ENCODE results near the gene CACNA1C.
"Not testable (repeated sequence)": the region's sequence is repeated elsewhere in the genome, so short reads cannot be mapped to it uniquely, and the experiment has no call there.

CACNA1C gene

GRCh38 chr12:2488596-2488995, 435.8 kb downstream of the CACNA1C start:
- DNase-seq (ENCODE audit: low spot score) = no peak

- DNase-seq (ENCODE audit: low spot score) = no peak
These were observed 436.5 kb downstream of the CACNA1C start for GRCh38 chr12:2489275-2489674.

GRCh38 chr12:2490831-2491230, 438.0 kb downstream of the CACNA1C start:
- no peak for DNase-seq (ENCODE audit: low spot score)

- DNase-seq (ENCODE audit: low spot score) = not testable (repeated sequence)
These were observed 438.6 kb downstream of the CACNA1C start for GRCh38 chr12:2491349-2491748.

- DNase-seq (ENCODE audit: low spot score) = no peak
These were observed 439.4 kb downstream of the CACNA1C start for GRCh38 chr12:2492236-2492635.

GRCh38 chr12:2493086-2493485, 440.3 kb downstream of the CACNA1C start:
- no peak for DNase-seq (ENCODE audit: low spot score)

- no peak for DNase-seq (ENCODE audit: low spot score)
These were observed 441.9 kb downstream of the CACNA1C start for GRCh38 chr12:2494486-2495192.

GRCh38 chr12:2495417-2496112, 442.8 kb downstream of the CACNA1C start:
- no peak for DNase-seq (ENCODE audit: low spot score)

GRCh38 chr12:2498964-2499500, 446.2 kb downstream of the CACNA1C start:
- DNase-seq (ENCODE audit: low spot score) = no peak

- no peak for DNase-seq (ENCODE audit: low spot score)
These were observed 448.8 kb downstream of the CACNA1C start for GRCh38 chr12:2501464-2502191.

- DNase-seq (ENCODE audit: low spot score) = no peak
These were observed 450.2 kb downstream of the CACNA1C start for GRCh38 chr12:2503036-2503435.

- no peak for DNase-seq (ENCODE audit: low spot score)
These were observed 451.0 kb downstream of the CACNA1C start for GRCh38 chr12:2503762-2504161.

GRCh38 chr12:2504577-2504976, 451.8 kb downstream of the CACNA1C start:
- no peak for DNase-seq (ENCODE audit: low spot score)

- DNase-seq (ENCODE audit: low spot score) = no peak
These were observed 455.0 kb downstream of the CACNA1C start for GRCh38 chr12:2507814-2508213.

- DNase-seq (ENCODE audit: low spot score) = no peak
These were observed 456.4 kb downstream of the CACNA1C start for GRCh38 chr12:2509137-2509536.

- no peak for DNase-seq (ENCODE audit: low spot score)
These were observed 457.3 kb downstream of the CACNA1C start for GRCh38 chr12:2510045-2510444.

- DNase-seq (ENCODE audit: low spot score) = no peak
These were observed 460.6 kb downstream of the CACNA1C start for GRCh38 chr12:2513141-2514037.

- DNase-seq (ENCODE audit: low spot score) = no peak
These were observed 461.2 kb downstream of the CACNA1C start for GRCh38 chr12:2514038-2514340.

- DNase-seq (ENCODE audit: low spot score) = no peak
These were observed 468.0 kb downstream of the CACNA1C start for GRCh38 chr12:2520722-2521246.

- DNase-seq (ENCODE audit: low spot score) = no peak
These were observed 470.5 kb downstream of the CACNA1C start for GRCh38 chr12:2523317-2523716.

- no peak for DNase-seq (ENCODE audit: low spot score)
These were observed 471.1 kb downstream of the CACNA1C start for GRCh38 chr12:2523844-2524243.

- no peak for DNase-seq (ENCODE audit: low spot score)
These were observed 473.6 kb downstream of the CACNA1C start for GRCh38 chr12:2526371-2526770.

All from HuH-7 (cell line).